ELR (cell line): ENCODE results near the gene ANKRD44.
"Not testable (repeated sequence)": the region's sequence is repeated elsewhere in the genome, so short reads cannot be mapped to it uniquely, and the experiment has no call there.

Experiments
- DNase-seq: peaks from one replicate; pipeline ENCODE4 v3.0.0-alpha.2; 2015; ENCODE audit warnings: low read depth

The ANKRD44 gene

DNA sequence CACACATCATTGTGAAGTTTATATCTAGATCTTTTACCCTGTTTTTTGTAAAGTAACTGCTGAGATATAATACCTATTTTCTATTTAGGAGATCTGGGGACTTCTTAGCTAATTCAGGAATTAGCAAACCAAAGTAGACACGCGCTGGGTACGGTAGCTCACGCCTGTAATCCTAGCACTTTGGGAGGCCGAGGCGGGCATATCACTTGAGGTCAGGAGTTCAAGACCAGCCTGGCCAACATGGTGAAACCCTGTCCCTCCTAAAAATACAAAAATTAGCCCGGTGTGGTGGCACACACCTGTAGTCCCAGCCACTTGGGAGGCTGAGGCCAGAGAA lies 23.0 kb downstream of the ANKRD44 start:
- not testable (repeated sequence) for DNase-seq

DNA sequence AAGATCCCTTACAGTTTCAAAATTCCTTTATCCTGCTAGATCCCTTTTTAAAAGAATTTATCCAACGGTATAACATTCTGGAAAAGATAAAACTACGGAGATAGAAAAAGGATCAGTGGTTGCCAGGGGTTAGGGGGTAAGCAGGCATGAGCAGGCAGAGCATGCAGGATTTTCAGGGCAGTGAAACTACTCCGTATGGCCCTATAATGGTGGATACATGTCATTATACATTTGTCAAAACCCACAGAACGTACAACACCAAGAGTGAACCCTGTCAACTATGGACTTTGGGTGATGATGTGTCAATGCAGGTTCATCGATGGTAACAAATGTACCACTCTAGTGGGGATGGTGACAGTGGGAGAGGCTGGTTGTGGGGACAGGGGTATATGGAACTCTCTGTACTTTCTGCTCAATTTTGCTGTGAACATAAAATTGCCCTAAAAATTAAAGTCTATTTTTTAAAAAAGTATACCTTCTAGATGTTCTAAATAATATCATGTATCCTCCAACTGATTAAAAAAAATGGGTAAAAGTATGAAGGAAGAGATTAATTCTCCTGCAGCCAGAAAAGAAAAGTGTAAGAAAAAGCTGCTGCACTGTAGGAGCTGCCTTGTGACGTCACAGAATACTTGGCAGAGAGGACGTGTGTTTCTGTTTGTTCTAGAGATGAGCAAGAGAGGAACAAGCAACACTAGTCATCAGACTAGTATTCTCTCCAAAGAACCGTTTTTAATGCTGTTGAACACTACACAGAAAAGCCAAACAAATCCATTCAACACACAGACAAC lies 23.6 kb downstream of the ANKRD44 start:
- DNase-seq: peak; percentile 90

DNA sequence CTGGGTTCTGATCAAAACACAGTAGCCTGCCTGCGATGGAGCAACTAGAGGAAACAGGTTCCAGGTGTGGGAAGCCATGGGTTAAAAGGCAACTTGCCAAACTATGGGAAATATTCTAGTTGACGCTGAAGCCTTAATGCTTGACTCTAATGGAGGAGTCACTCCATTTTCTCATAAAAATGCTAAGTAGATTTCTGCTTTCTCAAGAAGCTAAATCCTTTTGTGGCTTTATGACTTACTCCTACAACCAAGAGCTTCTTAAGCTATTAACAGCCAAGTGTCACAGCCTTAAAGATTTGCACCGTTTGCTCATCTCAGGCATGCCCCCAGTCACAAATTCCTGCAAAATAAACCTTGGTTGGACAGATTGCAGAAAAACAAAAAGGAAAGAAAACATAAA lies 25.2 kb downstream of the ANKRD44 start:
- no peak for DNase-seq

DNA sequence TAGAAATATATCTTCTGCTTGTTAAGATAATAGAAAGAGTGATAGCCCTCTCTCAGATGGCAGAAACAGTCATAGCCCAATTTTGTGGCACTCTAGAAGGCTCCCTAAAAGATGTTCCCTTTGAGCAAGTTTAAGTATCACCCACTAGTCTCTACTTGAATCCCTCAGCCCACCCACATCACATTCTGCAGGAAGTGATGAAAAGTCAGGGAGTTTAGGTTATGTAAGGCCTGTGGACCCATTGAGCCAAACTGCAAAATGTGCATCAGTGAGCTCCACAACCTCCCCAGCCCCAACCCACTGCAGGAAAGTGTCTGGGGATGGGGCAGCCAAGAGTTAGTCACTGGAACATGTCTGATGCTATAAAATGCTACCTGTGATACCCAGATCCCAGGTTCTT lies 25.6 kb downstream of the ANKRD44 start:
- DNase-seq: no peak

DNA sequence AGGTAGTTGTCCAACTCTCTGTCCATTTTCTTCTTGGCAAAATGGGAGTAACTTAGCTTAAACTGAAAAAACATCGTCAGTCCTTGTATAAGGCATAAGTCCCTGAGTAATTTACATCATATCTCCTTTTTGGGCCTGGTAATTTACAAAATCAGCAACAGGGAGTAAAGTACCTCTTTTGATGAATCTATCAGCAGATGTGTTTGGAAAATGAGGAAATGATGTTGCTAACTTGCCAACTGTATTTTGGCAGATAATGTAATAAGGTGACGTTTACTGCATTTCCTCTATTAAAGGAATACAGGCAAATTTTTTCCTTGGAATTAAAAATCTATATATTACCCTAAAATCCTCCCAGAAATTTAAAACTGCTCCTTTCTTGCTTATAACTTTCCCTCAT lies 29.2 kb downstream of the ANKRD44 start:
- no peak for DNase-seq

DNA sequence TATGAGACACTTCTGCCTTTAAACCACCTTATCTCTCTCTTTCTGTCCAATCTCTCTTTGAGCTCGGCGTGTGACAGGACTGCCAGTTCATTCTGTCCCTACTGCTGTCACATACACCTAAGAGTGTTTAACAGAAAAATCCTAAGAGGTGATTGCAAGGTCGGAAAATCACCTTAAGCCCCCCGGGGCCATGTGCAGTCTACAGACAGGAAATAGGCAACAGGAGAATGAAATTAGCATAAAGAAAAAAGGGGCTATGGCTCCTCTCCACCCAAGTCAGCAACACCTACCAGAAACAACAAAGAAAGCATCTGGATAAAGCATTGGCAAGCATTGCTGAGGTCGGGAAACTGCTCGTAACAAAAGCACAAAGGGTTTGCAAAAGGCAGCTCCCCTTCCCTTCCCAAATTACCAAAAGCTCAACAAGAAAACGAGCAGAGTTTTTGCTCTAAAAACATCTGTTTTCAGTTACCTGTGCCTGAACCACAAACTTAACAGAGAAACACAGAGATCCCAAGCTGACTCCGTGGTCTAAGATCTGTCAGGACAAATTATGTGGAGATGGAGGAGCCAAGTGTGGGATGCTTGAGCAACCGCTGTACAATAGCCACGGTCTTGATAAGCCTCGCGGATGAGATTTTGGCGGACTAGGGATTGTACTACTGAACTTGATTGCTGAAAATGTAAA lies 30.4 kb downstream of the ANKRD44 start:
- no peak for DNase-seq

DNA sequence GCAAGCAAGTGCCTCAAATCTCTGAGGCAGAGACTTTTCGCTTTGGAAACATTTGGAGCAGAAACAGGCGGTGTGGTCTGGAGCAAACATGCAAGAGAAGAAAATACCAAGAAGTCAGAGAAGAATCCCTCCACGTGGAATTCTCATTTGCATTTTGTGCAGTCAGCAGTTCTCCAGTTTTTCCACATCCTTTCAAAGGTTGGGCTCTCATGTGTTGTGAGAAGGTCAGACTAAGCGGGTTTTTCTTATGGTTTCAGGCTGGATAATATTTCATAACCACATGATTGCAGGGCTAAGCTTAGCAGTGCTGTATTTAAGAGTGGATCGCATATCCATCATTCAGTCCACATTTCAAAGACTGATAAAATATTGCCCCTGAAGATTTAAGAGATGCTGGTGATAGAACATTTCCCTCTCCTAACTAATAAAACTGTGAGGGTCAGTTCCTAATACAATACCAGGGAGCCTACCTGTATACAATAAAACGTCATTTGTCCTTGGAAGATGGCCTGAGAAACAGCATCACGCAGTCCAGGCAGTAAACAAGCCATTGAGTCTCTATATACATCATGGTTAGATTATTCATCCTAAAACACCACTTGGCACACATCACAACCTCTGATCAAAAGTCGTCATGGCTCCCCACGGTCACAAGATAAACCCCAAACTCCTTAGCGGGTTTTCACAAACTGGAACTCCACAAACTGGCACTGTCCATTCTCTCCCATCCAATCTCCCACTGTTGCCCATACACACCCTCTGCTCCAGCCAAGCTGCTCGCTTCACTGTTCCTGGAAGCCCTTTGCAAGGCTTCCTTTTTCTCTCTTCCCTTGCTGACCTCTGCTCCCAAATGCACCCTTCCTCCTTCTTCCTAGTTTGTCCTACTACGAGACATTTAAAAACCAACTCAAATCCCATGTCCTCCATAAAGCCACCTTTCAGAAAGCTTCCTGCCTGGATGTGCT lies 31.5 kb downstream of the ANKRD44 start:
- DNase-seq: no peak

DNA sequence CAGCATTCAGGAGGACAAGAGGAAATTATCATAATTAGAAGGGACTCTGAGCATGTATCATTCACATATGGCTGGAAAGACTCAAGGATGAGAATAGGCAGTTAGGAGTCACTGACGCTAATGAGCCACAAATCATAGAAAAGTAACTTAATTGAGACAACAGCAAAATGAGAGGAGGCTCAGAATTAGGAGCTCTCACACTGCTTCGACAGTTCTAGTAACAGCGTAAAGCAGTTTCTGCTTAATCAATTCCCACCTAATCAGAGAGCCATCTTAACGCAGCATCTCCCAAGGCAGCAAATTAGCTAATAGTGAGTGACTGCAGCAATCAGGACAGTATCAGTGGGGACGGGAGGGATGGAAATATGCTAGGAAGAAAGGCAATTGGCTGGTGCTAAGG lies 32.8 kb downstream of the ANKRD44 start:
- no peak for DNase-seq

DNA sequence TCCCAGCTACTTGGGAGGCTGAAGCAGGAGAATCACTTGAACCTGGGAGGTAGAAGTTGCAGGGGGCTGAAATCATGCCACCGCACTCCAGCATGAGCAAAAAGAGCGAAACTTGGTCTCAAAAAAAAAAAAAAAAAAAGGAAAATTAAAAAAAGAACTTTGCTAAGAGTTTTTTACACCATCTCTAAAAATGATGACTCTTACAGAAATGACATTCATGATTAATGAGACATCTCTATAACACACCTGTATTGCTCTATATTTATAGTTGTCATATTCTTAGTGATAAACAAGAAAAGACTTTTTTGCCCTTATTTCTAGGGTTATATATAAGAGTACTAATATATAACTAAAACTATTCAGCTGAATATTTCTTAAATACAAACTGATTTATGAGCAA lies 34.4 kb downstream of the ANKRD44 start:
- no peak for DNase-seq

DNA sequence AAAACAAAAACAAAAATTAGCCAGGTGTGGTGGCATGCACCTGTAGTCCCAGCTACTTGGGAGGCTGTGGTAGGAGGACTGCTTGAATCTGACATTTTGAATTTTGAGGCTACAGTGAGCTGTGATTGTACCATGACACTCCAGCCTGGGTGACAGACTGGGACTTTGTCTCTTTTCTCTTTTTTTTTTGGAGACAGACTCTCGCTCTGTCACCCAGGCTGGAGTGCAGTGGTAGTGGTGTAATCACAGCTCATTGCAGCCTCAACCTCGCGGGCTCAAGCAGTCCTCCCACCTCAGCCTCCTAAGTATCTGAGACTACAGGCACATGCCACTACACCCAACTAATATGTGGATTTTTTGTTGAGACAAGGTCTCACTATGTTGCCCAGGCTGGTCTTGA lies 35.6 kb downstream of the ANKRD44 start:
- DNase-seq: no peak

DNA sequence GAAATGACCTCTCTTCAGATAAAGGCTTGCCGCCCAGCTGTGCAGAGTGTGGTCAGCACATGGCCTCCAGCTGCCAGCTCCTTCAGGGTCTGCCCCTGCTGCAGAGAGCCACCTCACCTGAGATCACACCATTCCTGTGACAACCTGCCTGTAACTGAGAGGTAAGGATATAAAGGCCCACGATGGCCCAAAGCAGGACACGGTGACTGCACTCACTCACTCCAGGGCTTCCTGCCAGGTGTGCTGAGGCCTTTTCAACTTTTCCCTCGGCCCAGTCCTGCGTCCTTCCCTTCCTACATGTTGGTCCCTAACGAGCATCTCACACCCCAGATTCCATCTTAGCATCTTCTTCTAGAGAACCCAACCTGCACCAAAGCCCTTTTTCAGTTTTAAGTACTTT lies 36.2 kb downstream of the ANKRD44 start:
- no peak for DNase-seq

DNA sequence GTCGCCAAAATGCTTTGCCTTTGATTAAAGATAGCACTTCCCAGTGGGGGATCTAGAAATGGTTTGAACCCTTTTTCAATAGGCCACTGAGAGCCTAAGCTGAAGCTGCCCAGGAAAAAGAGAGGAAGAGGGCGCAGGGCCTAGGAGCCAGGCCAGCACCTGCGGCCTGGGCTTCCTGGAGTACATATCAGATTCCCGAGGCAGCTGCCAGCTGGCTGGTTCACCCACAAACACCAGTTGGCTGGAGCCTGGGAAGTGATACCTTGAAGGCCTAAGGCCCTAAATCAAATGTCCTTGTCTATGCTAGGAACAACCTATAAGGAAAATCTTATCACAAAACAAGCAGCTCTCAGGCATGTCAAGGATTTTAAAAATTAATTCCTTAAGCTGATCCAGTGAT lies 37.1 kb downstream of the ANKRD44 start:
- no peak for DNase-seq

DNA sequence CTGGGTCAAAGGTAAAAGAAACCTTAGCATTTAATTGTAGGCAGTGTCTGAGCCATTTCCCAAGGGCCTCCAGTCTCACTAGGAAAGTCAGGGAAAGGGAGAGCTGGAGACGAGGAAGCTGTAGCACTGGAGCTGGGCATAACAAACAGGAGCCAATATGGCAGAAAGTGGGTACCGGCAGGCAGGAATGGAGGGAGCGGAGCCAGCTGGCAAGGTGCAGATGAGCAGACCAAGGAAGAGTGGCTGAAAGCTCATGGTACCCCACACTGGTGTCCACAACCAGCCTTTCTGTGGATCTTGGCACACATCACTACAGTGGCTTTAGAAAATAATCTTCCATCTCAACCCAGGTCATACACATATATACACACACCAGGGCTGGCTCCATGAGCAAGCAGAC lies 40.0 kb downstream of the ANKRD44 start:
- no peak for DNase-seq

DNA sequence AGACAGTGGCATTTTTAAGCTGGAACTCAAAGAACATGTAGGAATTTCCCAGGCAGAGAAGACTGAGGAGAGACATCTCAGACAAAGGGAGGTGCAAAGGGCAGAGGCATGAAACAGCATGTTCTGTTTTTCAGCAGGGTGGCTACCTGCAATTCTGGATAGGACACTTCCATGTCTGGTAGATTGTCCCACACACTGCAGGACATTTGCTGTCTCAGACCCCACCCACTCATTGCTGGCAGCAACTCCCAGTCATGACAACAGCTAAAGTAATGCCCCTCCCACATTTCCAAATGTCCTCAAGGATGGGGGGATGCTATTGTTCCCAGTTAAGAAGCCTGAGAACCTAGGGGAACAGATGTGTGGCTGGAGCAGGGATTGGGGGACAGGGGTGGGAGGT lies 40.8 kb downstream of the ANKRD44 start:
- DNase-seq: no peak

DNA sequence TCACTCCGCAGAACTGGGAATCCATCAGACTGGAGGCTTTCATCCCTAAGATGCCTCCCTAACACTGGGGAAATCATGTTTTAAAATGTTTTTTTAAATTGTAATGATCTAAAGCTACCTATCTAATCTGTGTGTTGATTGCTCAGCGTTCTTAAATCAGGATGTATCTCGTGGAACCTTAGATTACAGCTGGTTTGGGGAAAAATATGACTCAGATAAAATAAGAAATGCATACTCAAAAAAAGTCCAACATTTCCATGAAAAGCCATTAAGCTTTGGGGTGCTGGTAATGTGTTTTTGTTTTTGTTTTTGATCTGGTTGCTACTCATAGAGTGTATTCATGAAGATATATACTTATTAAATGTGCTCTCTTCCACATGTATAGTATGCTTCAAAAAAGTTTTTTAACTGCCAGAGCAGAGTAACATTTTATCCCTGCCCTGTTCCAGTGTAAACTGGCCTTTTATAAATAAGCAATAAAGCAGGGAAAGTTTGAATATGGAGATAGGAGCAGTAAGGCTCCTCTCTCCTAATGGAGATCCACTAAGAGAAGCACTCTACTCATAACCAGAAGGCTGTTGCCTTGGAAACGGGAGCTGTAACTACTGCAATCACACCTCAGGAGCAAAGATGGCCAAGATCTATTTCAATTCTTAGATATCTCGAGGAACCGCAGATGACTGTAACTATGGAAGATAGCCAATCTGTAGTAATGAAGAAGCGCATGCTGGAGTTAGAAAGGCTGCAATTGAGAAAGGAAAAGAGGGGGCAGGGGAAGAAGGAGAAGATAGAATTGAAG lies 41.6 kb downstream of the ANKRD44 start:
- DNase-seq: peak; percentile 17

DNA sequence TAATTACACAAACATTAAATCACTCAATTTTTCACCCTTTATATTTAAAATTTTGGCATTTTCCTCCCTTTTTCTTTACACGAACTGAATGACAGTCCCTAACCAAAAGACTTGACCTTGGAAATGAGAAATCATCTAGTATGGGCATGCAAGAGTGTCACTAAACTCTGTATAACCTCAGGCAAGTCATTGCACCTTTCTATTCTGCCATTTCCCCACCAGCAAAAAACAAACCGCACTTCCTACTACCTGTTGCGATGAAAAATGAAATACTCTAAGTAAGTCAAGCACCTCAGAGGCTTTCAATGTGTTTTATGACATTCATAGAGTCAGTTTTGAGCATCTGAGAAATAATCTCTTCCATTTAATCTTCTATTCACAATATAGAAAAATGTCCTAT lies 44.1 kb downstream of the ANKRD44 start:
- no peak for DNase-seq

DNA sequence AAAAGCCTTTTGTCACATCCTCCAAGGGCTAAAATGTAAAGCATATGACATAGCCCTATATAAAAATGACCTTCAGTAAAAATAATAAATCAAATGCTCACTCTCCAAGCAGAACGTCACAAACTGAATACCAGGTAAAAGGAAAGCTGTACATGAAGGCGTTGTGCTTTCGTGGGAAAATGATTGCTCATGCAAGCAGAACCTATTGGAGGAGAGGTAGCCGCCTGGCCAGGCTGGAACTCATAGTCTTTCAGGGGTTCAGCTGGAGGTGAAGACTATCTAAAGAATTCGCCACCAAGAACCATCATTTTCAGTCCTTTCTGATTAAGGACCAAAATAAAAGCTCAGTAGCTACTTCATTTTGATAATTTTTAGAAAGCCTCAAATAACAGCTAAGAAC lies 44.7 kb downstream of the ANKRD44 start:
- DNase-seq: no peak

DNA sequence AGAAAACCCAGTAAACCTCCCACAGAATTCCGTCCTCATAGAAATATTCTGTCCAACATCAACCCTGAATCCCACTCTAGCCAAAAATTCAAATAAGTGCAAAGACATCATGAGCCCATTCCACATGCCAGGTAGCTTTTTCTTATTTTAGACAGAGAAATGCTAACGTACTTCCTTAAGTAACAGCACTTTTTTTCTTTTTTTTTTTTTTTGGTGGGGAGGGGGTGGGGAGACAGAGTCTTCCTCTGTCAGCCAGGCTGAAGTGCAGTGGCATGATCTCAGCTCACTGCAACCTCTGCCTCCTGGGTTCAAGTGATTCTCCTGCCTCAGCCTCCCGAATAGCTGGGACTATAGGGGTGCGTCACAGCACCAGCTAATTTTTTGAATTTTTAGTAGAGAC lies 45.5 kb downstream of the ANKRD44 start:
- DNase-seq: no peak

DNA sequence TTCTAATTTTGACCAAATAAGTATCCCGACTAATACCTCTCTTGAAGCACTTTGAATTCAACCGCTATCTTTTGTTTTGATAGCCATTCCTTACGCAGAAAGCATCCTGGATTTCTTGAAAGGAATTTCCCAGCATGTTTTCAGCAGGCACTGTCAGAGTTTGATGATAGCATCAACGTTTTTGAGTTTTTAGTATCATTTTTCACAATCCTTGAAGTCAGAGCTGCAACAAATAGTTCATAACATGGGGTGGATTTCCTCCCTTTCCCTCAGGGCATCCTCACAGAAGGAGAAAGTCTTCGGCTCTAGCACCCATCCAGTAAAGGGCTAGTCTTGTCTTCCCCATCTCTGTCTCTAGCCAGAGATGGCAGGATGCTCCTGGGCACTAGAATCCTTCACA lies 46.2 kb downstream of the ANKRD44 start:
- DNase-seq: no peak

DNA sequence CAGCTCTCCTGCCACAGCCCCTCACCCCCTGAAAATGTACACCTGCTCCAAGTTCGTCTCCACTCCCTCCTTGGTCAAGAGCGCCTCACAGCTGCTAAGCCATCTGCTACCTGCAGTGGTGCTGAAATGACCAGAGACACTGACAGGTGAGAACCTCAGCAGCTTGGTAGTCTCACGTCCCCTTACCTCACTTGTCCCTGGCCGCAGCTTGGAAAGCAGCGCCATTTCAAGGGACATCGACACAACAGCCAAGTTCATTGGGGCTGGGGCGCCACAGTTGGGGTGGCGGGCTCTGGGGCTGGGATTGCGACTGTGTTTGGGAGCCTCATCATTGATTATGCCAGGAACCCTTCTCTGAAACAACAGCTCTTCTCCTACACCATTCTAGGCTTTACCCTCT lies 47.5 kb downstream of the ANKRD44 start:
- DNase-seq: no peak

DNA sequence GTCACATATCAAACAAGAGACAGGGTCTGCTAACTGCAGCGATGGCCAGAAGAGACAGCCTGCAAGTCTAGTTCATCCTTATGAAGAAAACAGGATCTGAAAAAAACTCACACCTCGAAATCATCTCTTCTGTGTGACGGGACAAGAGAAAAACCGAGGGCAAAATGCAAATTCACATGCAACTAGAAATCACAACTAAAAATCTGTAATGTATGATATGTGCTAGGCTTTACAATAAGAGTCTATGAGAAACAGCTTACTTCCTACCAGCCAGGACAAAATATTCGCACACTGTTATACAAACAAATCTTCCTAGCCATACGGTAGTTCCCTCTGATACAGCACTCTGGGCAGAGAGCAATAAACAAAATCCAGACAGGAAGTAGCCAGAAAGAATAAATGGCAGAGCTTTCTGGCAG lies 48.8 kb downstream of the ANKRD44 start:
- DNase-seq: no peak

DNA sequence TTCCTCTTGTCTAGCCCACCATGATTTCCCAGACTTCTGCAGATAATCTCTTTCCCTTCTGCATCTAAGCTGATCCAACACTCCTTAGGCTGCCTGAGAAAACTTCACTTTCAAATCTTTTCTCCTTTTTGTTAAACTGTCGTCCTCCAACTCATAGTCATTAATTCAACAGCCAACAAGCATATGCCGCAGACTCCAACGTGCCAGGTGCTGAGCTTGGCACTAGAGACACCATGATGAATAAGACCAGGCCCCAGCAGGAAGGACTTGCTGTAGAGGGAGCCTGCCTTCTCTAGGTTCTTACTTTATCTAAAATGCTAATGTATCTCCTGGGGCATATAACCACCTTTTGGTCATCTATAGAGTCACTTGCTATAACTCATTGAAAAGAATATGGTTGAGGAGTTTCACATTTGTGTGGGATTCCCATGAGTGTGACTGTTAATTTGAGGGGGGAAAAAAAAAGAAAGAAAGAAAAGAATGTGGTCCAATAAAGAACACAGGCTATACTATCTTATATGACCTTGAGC lies 51.0 kb downstream of the ANKRD44 start:
- no peak for DNase-seq
